OCI-LY3 (cell line): ENCODE results near the gene SLCO2B1.

Experiments used
- EZH2phosphoT487 ChIP-seq: fragments of 200-600 bp; shearing (Covaris generic); IDR thresholded peaks from 2 replicates; pipeline ENCODE4 v1.6.1; 2018; ENCODE audit warnings: antibody characterized with exemption, mixed run types, low read depth
- TF ChIP-seq, protein P1 (sequence below): fragments of 200-600, 300-600 bp; sonication (generic); IDR thresholded peaks from 2 replicates; pipeline ENCODE4 v1.5.1; 2014; ENCODE audit warnings: antibody characterized with exemption, low read length, low read depth

- TF ChIP-seq, protein P1, sequence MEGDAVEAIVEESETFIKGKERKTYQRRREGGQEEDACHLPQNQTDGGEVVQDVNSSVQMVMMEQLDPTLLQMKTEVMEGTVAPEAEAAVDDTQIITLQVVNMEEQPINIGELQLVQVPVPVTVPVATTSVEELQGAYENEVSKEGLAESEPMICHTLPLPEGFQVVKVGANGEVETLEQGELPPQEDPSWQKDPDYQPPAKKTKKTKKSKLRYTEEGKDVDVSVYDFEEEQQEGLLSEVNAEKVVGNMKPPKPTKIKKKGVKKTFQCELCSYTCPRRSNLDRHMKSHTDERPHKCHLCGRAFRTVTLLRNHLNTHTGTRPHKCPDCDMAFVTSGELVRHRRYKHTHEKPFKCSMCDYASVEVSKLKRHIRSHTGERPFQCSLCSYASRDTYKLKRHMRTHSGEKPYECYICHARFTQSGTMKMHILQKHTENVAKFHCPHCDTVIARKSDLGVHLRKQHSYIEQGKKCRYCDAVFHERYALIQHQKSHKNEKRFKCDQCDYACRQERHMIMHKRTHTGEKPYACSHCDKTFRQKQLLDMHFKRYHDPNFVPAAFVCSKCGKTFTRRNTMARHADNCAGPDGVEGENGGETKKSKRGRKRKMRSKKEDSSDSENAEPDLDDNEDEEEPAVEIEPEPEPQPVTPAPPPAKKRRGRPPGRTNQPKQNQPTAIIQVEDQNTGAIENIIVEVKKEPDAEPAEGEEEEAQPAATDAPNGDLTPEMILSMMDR: no peak
- no peak for TF ChIP-seq EZH2phosphoT487
Observed at GRCh38 chr11:75244052-75244814, 93.3 kb downstream of the SLCO2B1 start.
